ENCODE results near the gene CYBA. TPM values are rescaled to one million over a fixed set of nuclear protein-coding genes. Genes with fewer than 3 reads are reported as not detected.

The CYBA gene
- total RNA-seq, 1 donor from 2014 or later: 51.7 TPM

- Mint-ChIP-seq H3K9me3 (ENCODE audit: low read depth) (no peaks in the 10 kb centered on the region), H3K27ac (ENCODE audit: unreplicated experiment) (no peak overlapping the region), H3K36me3 (ENCODE audit: low read depth) (peaks cover 6% of the 10 kb centered on the region), H3K4me3 (ENCODE audit: unreplicated experiment) (no peak overlapping the region), H3K27me3 (ENCODE audit: low read depth) (no peaks in the 10 kb centered on the region), H3K4me1 (ENCODE audit: low read depth) (peaks cover 6% of the 10 kb centered on the region)
- TF ChIP-seq, protein P1, sequence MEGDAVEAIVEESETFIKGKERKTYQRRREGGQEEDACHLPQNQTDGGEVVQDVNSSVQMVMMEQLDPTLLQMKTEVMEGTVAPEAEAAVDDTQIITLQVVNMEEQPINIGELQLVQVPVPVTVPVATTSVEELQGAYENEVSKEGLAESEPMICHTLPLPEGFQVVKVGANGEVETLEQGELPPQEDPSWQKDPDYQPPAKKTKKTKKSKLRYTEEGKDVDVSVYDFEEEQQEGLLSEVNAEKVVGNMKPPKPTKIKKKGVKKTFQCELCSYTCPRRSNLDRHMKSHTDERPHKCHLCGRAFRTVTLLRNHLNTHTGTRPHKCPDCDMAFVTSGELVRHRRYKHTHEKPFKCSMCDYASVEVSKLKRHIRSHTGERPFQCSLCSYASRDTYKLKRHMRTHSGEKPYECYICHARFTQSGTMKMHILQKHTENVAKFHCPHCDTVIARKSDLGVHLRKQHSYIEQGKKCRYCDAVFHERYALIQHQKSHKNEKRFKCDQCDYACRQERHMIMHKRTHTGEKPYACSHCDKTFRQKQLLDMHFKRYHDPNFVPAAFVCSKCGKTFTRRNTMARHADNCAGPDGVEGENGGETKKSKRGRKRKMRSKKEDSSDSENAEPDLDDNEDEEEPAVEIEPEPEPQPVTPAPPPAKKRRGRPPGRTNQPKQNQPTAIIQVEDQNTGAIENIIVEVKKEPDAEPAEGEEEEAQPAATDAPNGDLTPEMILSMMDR (IDR thresholded peaks at IDR 0.05): no peak
- DNase-seq (ENCODE audit: low spot score): no peak
Measured at GRCh38 chr16:88697116-88697830, 46.4 kb upstream of the CYBA start.

DNA sequence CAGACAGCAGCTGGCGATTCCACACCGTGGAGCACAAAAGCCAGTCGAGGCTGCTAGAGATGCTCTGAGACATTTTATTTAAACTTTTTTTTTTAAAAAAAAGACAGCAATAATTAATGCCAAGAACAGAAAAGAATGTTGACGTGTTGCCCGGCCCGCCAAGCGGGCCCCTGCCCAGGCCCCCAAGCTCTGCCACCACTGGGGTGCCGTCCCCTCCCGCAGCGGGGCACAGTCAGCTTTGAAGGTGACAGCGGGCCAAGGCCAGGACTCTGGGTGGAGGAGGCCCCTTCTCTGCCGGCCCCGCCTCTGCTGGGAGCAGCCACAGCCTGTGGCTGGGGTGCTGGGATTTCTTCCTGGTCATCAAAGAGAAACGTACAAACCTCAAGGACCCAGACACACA lies 45.6 kb upstream of the CYBA start:
- DNase-seq (ENCODE audit: low spot score): no peak
- H3K36me3 Mint-ChIP-seq (ENCODE audit: low read depth): peaks cover 6% of the 10 kb centered on the region
- peaks cover 6% of the 10 kb centered on the region for H3K4me1 Mint-ChIP-seq (ENCODE audit: low read depth)
- TF ChIP-seq, protein P1 (IDR thresholded peaks at IDR 0.05): no peak
- no peak overlapping the region for H3K27ac Mint-ChIP-seq (ENCODE audit: unreplicated experiment)
- H3K27me3 Mint-ChIP-seq (ENCODE audit: low read depth): no peaks in the 10 kb centered on the region
- H3K9me3 Mint-ChIP-seq (ENCODE audit: low read depth): no peaks in the 10 kb centered on the region
- H3K4me3 Mint-ChIP-seq (ENCODE audit: unreplicated experiment): no peak overlapping the region

GRCh38 chr16:88695753-88696152 lies 44.9 kb upstream of the CYBA start:
- DNase-seq (ENCODE audit: low spot score): no peak
- TF ChIP-seq, protein P1 (IDR thresholded peaks at IDR 0.05): no peak
- Mint-ChIP-seq H3K4me3 (ENCODE audit: unreplicated experiment) (no peak overlapping the region), H3K36me3 (ENCODE audit: low read depth) (peaks cover 6% of the 10 kb centered on the region), H3K27ac (ENCODE audit: unreplicated experiment) (no peak overlapping the region), H3K4me1 (ENCODE audit: low read depth) (peaks cover under 1% of the 10 kb centered on the region), H3K27me3 (ENCODE audit: low read depth) (peaks cover 2% of the 10 kb centered on the region), H3K9me3 (ENCODE audit: low read depth) (no peaks in the 10 kb centered on the region)

DNA sequence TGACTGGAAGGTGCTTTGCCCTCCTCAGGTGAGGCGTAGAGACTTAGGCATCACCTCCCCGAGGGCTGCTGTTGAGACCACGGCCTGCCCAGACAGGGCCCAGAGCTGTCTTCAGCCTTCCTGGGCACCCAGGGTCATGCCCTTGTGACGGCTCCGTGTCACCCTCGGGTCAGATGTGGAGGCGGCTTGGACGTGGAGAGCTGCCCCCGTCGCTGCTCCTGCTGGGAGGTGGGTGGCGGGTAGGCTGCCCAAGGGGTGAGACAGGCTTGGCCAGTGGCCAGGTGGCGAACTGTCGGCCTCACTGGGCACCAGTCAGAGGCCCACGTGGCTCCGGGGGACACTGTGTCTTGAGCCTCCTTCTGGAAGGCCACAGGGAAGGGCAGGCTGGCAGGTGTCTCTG lies 44.4 kb upstream of the CYBA start:
- TF ChIP-seq, protein P1 (IDR thresholded peaks at IDR 0.05): no peak
- DNase-seq (ENCODE audit: low spot score): no peak

GRCh38 chr16:88694221-88695087 lies 43.6 kb upstream of the CYBA start:
- H3K27me3 Mint-ChIP-seq (ENCODE audit: low read depth): peaks cover 6% of the 10 kb centered on the region
- H3K36me3 Mint-ChIP-seq (ENCODE audit: low read depth): peaks cover 3% of the 10 kb centered on the region
- H3K9me3 Mint-ChIP-seq (ENCODE audit: low read depth): no peaks in the 10 kb centered on the region
- TF ChIP-seq, protein P1 (IDR thresholded peaks at IDR 0.05): no peak
- H3K4me1 Mint-ChIP-seq (ENCODE audit: low read depth): no peaks in the 10 kb centered on the region
- no peak overlapping the region for H3K4me3 Mint-ChIP-seq (ENCODE audit: unreplicated experiment)
- no peak overlapping the region for H3K27ac Mint-ChIP-seq (ENCODE audit: unreplicated experiment)
- no peak for DNase-seq (ENCODE audit: low spot score)

More for the DNA sequence above, 44.4 kb upstream of the CYBA start:
- Mint-ChIP-seq H3K27ac (ENCODE audit: unreplicated experiment) (no peak overlapping the region), H3K36me3 (ENCODE audit: low read depth) (peaks cover 6% of the 10 kb centered on the region), H3K27me3 (ENCODE audit: low read depth) (peaks cover 6% of the 10 kb centered on the region), H3K9me3 (ENCODE audit: low read depth) (no peaks in the 10 kb centered on the region), H3K4me3 (ENCODE audit: unreplicated experiment) (no peak overlapping the region), H3K4me1 (ENCODE audit: low read depth) (no peaks in the 10 kb centered on the region)

Data from chondrocyte (in vitro differentiated cells).